MM.1S (cell line): ENCODE results near the gene YIF1A.

Source experiments
- DNase-seq: peaks from one replicate; pipeline ENCODE4 v3.0.0-alpha.2; 2015
- H2AFZ ChIP-seq: fragments of 300-600 bp; sonication (generic); 2 replicates; pipeline ENCODE4 v1.6.0; 2016; ENCODE audit warnings: antibody characterized with exemption, low read length
- H3F3A ChIP-seq: fragments of 300-600 bp; sonication (generic); 2 replicates; pipeline ENCODE4 v1.6.1; 2016; ENCODE audit warnings: mild to moderate bottlenecking, antibody characterized with exemption, low read length, moderate library complexity, mixed read lengths; ENCODE audit not compliant: insufficient read depth
- H3K27ac ChIP-seq: fragments of 300-600 bp; sonication (generic); 2 replicates; pipeline ENCODE4 v1.5.1; 2016; ENCODE audit warnings: mild to moderate bottlenecking, low read length
- H3K27me3 ChIP-seq: fragments of 300-600 bp; sonication (generic); replicated peaks from 2 replicates; pipeline ENCODE4 v1.6.0; 2016; ENCODE audit warnings: low read length; ENCODE audit not compliant: insufficient read depth
- H3K36me3 ChIP-seq: fragments of 300-600 bp; sonication (generic); replicated peaks from 2 replicates; pipeline ENCODE4 v1.6.1; 2016; ENCODE audit warnings: mild to moderate bottlenecking, low read length, mixed read lengths; ENCODE audit not compliant: insufficient read depth
- H3K4me1 ChIP-seq: fragments of 300-600 bp; sonication (generic); 2 replicates; pipeline ENCODE4 v1.6.1; 2016; ENCODE audit warnings: low read length, mixed read lengths
- H3K4me2 ChIP-seq: fragments of 300-600 bp; sonication (generic); 2 replicates; pipeline ENCODE4 v1.6.0; 2016; ENCODE audit warnings: low read depth, low read length
- H3K4me3 ChIP-seq: fragments of 300-600 bp; sonication (generic); 2 replicates; pipeline ENCODE4 v1.5.1; 2016; ENCODE audit warnings: low read length, mixed read lengths
- H3K79me2 ChIP-seq: fragments of 300-600 bp; sonication (generic); 2 replicates; pipeline ENCODE4 v1.6.1; 2016; ENCODE audit warnings: mixed run types, low read length, mixed read lengths
- H3K9ac ChIP-seq: fragments of 300-600 bp; sonication (generic); 2 replicates; pipeline ENCODE4 v1.6.1; 2016; ENCODE audit warnings: low read length, mixed read lengths
- H3K9me2 ChIP-seq: fragments of 300-600 bp; sonication (generic); replicated peaks from 2 replicates; pipeline ENCODE4 v1.6.1; 2016; ENCODE audit warnings: mild to moderate bottlenecking, low read length, mixed read lengths; ENCODE audit not compliant: insufficient read depth
- H3K9me3 ChIP-seq: fragments of 300-600 bp; sonication (generic); replicated peaks from 2 replicates; pipeline ENCODE4 v1.6.1; 2016; ENCODE audit warnings: mild to moderate bottlenecking, low read length, mixed read lengths; ENCODE audit not compliant: insufficient read depth
- H4K20me1 ChIP-seq: fragments of 300-600 bp; sonication (generic); 2 replicates; pipeline ENCODE4 v1.6.1; 2016; ENCODE audit warnings: mild to moderate bottlenecking, low read length, moderate library complexity, mixed read lengths; ENCODE audit not compliant: insufficient read depth
- EZH2 ChIP-seq: fragments of 300-600 bp; sonication (generic); optimal IDR thresholded peaks from 2 replicates; pipeline ENCODE3; 2017; ENCODE audit warnings: low read depth, mild to moderate bottlenecking, antibody characterized with exemption, low read length, mixed read lengths
- EZH2phosphoT487 ChIP-seq: fragments of 300-600 bp; sonication (generic); IDR thresholded peaks from 2 replicates; pipeline ENCODE4 v1.6.1; 2018; ENCODE audit warnings: antibody characterized with exemption, low read length
- TF ChIP-seq, protein P1 (sequence below): fragments of 300-600 bp; sonication (generic); IDR thresholded peaks from 2 replicates; pipeline ENCODE4 v1.5.1; 2016; ENCODE audit warnings: antibody characterized with exemption, low read length, mixed read lengths

The YIF1A gene

DNA sequence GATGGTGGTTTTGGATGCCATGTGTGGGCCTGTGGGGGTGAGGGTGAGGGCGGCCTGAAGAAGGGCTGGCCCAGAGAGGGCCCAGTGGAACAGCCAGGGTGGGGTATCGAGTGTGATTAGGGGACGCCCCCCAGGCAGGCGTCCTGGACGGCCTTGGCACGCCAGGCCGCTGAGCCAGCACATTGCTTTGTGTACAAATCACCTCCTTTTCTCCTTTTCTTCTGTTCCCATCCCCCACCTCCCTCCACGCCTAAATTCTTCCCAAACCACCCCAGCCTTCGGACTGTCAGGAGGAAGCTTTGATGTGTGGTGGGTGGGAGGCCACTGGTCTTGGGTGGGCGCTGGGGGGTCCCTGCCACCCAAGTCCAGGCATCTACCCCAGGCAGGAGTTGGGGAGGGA, 35.7 kb upstream of the YIF1A start:
- no peaks in the 10 kb centered on the region for H3K36me3 ChIP-seq
- H3K79me2 ChIP-seq: no peaks in the 10 kb centered on the region
- TF ChIP-seq, protein P1, sequence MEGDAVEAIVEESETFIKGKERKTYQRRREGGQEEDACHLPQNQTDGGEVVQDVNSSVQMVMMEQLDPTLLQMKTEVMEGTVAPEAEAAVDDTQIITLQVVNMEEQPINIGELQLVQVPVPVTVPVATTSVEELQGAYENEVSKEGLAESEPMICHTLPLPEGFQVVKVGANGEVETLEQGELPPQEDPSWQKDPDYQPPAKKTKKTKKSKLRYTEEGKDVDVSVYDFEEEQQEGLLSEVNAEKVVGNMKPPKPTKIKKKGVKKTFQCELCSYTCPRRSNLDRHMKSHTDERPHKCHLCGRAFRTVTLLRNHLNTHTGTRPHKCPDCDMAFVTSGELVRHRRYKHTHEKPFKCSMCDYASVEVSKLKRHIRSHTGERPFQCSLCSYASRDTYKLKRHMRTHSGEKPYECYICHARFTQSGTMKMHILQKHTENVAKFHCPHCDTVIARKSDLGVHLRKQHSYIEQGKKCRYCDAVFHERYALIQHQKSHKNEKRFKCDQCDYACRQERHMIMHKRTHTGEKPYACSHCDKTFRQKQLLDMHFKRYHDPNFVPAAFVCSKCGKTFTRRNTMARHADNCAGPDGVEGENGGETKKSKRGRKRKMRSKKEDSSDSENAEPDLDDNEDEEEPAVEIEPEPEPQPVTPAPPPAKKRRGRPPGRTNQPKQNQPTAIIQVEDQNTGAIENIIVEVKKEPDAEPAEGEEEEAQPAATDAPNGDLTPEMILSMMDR: no peak
- TF ChIP-seq EZH2: no peak
- no peak for TF ChIP-seq EZH2phosphoT487
- H3K4me2 ChIP-seq: no peak overlapping the region
- H4K20me1 ChIP-seq: no peaks in the 10 kb centered on the region
- no peak overlapping the region for H3K27ac ChIP-seq
- H3K9me3 ChIP-seq: no peaks in the 10 kb centered on the region
- DNase-seq: no peak
- no peak overlapping the region for H3K4me3 ChIP-seq
- H2AFZ ChIP-seq: no peak overlapping the region
- H3K9ac ChIP-seq: no peak overlapping the region
- H3F3A ChIP-seq: no peaks in the 10 kb centered on the region
- peaks cover 19% of the 10 kb centered on the region for H3K27me3 ChIP-seq
- no peaks in the 10 kb centered on the region for H3K4me1 ChIP-seq
- no peaks in the 10 kb centered on the region for H3K9me2 ChIP-seq

DNA sequence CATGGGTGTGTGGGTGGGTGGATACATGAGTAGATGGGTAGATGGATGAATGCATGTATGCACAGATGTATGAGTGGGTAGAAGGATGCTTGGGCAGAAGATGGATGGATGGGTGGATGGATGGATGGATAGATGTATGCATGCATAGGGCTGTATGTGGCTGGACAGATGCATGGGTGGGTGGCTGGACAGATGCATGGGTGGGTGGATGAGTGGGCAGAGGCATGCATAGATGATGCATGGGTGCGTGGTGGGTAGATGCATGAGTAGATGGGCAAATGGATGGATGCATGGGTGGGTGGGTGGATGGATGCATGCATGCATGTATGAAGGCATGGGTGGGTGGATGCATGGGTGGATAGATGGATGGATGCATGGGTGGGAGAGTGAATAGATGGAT, 34.7 kb upstream of the YIF1A start:
- peaks cover 26% of the 10 kb centered on the region for H3K27me3 ChIP-seq
- no peaks in the 10 kb centered on the region for H3K4me1 ChIP-seq
- no peak for DNase-seq
- no peaks in the 10 kb centered on the region for H3K79me2 ChIP-seq
- no peaks in the 10 kb centered on the region for H3K9me2 ChIP-seq
- no peak overlapping the region for H3K4me3 ChIP-seq
- no peak overlapping the region for H3K4me2 ChIP-seq
- H3K27ac ChIP-seq: no peak overlapping the region
- H3F3A ChIP-seq: no peaks in the 10 kb centered on the region
- no peak overlapping the region for H2AFZ ChIP-seq
- no peak overlapping the region for H3K9ac ChIP-seq
- no peaks in the 10 kb centered on the region for H3K9me3 ChIP-seq
- H3K36me3 ChIP-seq: no peaks in the 10 kb centered on the region
- H4K20me1 ChIP-seq: no peaks in the 10 kb centered on the region
- no peak for TF ChIP-seq EZH2
- no peak for TF ChIP-seq EZH2phosphoT487
- TF ChIP-seq, protein P1: no peak

DNA sequence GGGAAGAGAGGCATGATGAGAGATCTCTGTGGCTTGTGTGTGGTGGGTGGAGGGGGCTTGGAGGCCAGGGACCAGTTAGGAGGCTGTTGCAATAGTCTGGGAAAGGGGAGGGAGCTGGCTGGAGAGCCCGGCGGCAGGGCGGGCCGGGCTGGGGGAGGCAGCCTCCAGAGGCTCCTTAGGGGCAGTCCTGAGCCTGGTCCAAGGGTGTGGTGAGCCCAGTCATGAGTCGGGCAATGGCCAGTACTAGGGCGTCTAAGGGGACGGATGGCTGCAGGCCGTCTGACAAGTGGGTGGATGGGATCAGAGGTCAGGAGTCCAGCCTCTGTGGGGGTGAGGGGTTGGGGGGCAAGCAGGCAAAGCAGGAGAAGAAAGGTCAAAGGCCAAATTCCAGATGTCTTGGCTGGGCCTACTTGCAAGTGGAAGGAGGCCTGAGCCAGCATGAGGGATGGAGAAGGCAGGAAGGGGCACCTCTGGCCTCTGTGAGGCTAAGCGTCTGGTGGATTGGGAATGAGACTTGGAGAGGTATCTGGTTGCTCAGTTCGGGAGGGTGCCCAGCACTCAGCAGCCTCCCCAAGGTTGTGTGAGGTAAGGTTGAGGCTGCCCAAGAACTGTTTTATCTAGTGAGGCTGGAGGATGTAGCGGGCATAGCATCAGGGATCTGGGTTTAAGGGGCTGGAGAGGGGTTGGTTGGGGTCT, 33.9 kb upstream of the YIF1A start:
- no peaks in the 10 kb centered on the region for H3K9me2 ChIP-seq
- no peaks in the 10 kb centered on the region for H4K20me1 ChIP-seq
- no peak overlapping the region for H3K9ac ChIP-seq
- TF ChIP-seq, protein P1: no peak
- TF ChIP-seq EZH2 (no peak), EZH2phosphoT487 (no peak)
- no peak overlapping the region for H3K27ac ChIP-seq
- H3K4me2 ChIP-seq: no peak overlapping the region
- H3K9me3 ChIP-seq: no peaks in the 10 kb centered on the region
- H3K4me3 ChIP-seq: no peak overlapping the region
- no peaks in the 10 kb centered on the region for H3K79me2 ChIP-seq
- H3K4me1 ChIP-seq: no peaks in the 10 kb centered on the region
- no peak overlapping the region for H2AFZ ChIP-seq
- no peak for DNase-seq
- no peaks in the 10 kb centered on the region for H3K36me3 ChIP-seq
- peaks cover 34% of the 10 kb centered on the region for H3K27me3 ChIP-seq
- H3F3A ChIP-seq: no peaks in the 10 kb centered on the region
